Pancreas (tissue), 10 donors: ENCODE measurements around the gene HINFP. TPM values are rescaled to one million over a fixed set of nuclear protein-coding genes. Genes with fewer than 3 reads are reported as not detected.
"Not testable (repeated sequence)": the region's sequence is repeated elsewhere in the genome, so short reads cannot be mapped to it uniquely, and the experiment has no call there.

ENCODE experiments used
- ATAC-seq, 4 donors: fragments of 200-7000 bp; cut with Tn5 transposase; one replicate each; pipeline versions ENCODE4 v1.8.0 to v1.9.1; 2020; ENCODE audit warnings: mild to moderate bottlenecking in 4 of 4, moderate library complexity in 4 of 4
- DNase-seq, 6 donors: peaks; one replicate each; pipeline ENCODE4 v3.0.0-alpha.2; 2020
- FAIRE-seq: peaks from 2 replicates; lab custom pipeline; 2012; peaks lifted over from hg19 to GRCh38; lab: Jason Lieb, UNC
- H3K27ac ChIP-seq, 4 donors: fragments of 200-600 bp; sonication (generic); 1 replicate in 3 of 4; 2 replicates in 1 of 4; pipeline versions ENCODE4 v1.5.0 to v1.8.0; 2020
- H3K27me3 ChIP-seq, 4 donors: fragments of 200-600 bp; one replicate each; pipeline ENCODE4 v1.8.0; 2021
- H3K36me3 ChIP-seq, 3 donors: fragments of 200-600 bp; sonication (generic) in 1 of 3; one replicate each; pipeline versions ENCODE4 v1.5.0 to v1.8.0; 2020 to 2021
- H3K4me1 ChIP-seq, 3 donors: fragments of 200-600 bp; one replicate each; pipeline ENCODE4 v1.8.0; 2021
- H3K4me3 ChIP-seq, 4 donors: fragments of 200-600 bp; sonication (generic) in 2 of 4; one replicate each; pipeline versions ENCODE4 v1.5.0 to v1.8.0; 2020 to 2021
- H3K9me3 ChIP-seq, 4 donors: fragments of 200-600 bp; one replicate each; pipeline ENCODE4 v1.8.0; 2021
- WGBS, 2 donors: extraction: QIAGEN DNeasy Blood & Tissue Kit; methylation state at CpG; one replicate each; pipeline ENCODE4 v1.1.7; 2013; 5-methylcytosine and 5-hydroxymethylcytosine counted together
- intact Hi-C, 3 donors: fragments of 100-400 bp; cut with DNase I; formaldehyde crosslinking; loops; one replicate each; pipeline versions ENCODE4 v1.11.1 to v1.14.2; 2022
- polyA plus RNA-seq, 2 donors: library from polyadenylated mRNA; stranded (reverse); fragments of 200-250 nt; gene quantifications; one replicate each; pipeline ENCODE4 v1.2.3, GENCODE V29; 2013
- total RNA-seq, 6 donors: library from RNA; stranded (reverse); fragmentation: NEBNext Ultra II Directional in 4 of 6; extraction: Animal tissue kit (Norgen Biotek cat#: 25700) in 4 of 6; gene quantifications; one replicate each; pipeline versions ENCODE4 v1.2.1 to v1.2.4, GENCODE V29; 2021 to 2023
- TF ChIP-seq, protein P1 (sequence below), 4 donors: fragments of 200-600 bp; sonication (generic) in 3 of 4; IDR thresholded peaks; one replicate each; pipeline versions ENCODE4 v1.5.0 to v1.8.0; 2021; ENCODE audit warnings: antibody characterized with exemption in 4 of 4
- donor health status: healthy with polysubstance abuse.
- donor health status: DM: no; HTN: no; CAD: no; lungs with moderate emphysema.
- donor health status: DM: no; HTN: no; CAD: no.
- donor health status: control.
- donor health status: control.
- donor health status: Bipolar disorder and iron deficiency.
- donor health status: DM: yes; HTN: yes; CAD: no.
- donor health status: DM: no; HTN: no; CAD: no.
- donor health status: DM: no; HTN: no; CAD: no.
- donor health status: DM: yes; HTN: yes; CAD: no.

HINFP gene
- total and polyA plus RNA-seq, 8 donors: 8.6 to 21.3 (median 13.3) TPM

GRCh38 chr11:119161871-119162270, 40.5 kb downstream of the HINFP start:
- no peak for ATAC-seq
- intact Hi-C loops: no loop called here

DNA sequence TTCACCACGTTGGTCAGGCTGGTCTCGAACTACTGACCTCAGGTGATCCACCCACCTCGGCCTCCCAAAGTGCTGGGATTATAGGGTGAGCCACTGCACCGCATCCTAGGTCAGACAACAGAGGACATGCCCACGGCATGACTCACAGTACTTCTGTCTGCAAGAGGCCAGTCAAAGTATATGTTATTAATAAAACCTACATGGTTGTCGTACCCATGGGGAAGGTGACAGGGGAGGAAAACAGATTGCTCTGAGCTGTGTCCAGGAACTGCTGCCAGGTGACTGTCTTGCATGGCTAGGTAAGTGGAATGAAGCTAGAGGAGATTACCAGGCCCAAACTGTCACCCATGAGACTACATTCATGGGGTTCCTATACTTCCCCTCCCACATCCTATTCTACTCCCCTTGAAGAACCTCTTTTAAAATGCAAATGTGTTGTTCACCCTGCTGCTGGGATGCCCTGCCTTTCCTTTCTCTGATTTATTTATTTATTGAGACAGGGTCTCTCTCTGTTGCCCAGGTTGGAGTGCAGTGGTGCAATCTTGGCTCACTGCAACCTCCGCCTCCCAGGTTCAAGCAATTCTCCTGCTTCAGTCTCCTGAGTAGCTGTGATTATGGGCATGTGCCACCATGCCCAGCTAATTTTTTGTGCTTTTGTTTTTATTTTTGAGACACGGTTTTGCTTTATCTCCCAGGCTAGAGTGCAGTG, 45.1 kb downstream of the HINFP start:
- DNase-seq (peak in 1 of 6 donors; percentile 6), FAIRE-seq (no peak), ATAC-seq (peak in 1 of 4 donors; percentile 1)
- intact Hi-C loops: no loop called here
- H3K4me3 ChIP-seq: no peak overlapping the region
- no peaks in the 10 kb centered on the region for H3K27me3 ChIP-seq
- no peaks in the 10 kb centered on the region for H3K9me3 ChIP-seq
- H3K4me1 ChIP-seq: peaks cover 0 to 5% (median 0%) of the 10 kb centered on the region in 3 donors
- no peak overlapping the region for H3K27ac ChIP-seq
- TF ChIP-seq, protein P1, sequence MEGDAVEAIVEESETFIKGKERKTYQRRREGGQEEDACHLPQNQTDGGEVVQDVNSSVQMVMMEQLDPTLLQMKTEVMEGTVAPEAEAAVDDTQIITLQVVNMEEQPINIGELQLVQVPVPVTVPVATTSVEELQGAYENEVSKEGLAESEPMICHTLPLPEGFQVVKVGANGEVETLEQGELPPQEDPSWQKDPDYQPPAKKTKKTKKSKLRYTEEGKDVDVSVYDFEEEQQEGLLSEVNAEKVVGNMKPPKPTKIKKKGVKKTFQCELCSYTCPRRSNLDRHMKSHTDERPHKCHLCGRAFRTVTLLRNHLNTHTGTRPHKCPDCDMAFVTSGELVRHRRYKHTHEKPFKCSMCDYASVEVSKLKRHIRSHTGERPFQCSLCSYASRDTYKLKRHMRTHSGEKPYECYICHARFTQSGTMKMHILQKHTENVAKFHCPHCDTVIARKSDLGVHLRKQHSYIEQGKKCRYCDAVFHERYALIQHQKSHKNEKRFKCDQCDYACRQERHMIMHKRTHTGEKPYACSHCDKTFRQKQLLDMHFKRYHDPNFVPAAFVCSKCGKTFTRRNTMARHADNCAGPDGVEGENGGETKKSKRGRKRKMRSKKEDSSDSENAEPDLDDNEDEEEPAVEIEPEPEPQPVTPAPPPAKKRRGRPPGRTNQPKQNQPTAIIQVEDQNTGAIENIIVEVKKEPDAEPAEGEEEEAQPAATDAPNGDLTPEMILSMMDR (IDR thresholded peaks at IDR 0.05): no peak
- no peaks in the 10 kb centered on the region for H3K36me3 ChIP-seq
- 46 to 64% methylated on average over 8 of the region's 8 CpGs for WGBS, 2 donors

More at GRCh38 chr11:119161871-119162270, 40.5 kb downstream of the HINFP start:
- DNase-seq (peak in 1 of 6 donors; percentile 13), FAIRE-seq (no peak)
- Histone ChIP-seq H3K27ac (no peak overlapping the region), H3K9me3 (no peaks in the 10 kb centered on the region), H3K36me3 (no peaks in the 10 kb centered on the region), H3K4me1 (no peaks in the 10 kb centered on the region), H3K27me3 (no peaks in the 10 kb centered on the region), H3K4me3 (no peak overlapping the region)
- TF ChIP-seq, protein P1 (IDR thresholded peaks at IDR 0.05): no peak
- WGBS, 2 donors: 67 to 79% methylated on average over 8 of the region's 8 CpGs

DNA sequence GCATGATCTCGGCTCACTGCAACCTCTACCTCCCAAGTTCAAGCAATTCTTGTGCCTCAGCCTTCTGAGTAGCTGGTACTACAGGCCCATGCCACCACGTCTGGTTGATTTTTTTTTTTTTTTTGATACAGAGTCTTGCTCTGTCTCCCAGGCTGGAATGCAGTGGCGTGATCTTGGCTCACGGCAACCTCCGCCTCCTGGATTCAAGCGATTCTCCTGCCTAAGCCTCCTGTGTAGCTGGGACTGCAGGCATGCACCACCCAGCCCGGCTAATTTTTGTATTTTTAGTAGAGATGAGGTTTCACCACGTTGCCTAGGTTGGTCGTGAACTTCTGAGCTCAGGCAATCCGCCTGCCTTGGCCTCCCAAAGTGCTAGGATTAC, 45.7 kb downstream of the HINFP start:
- H3K27ac ChIP-seq, FAIRE-seq, H3K4me1 ChIP-seq, H3K9me3 ChIP-seq, DNase-seq, H3K36me3 ChIP-seq, H3K4me3 ChIP-seq, ATAC-seq, H3K27me3 ChIP-seq, intact Hi-C loops: not testable (repeated sequence)
- 71 to 79% methylated on average over 10 of the region's 10 CpGs for WGBS, 2 donors

GRCh38 chr11:119167933-119168332, 46.6 kb downstream of the HINFP start:
- H3K4me1 ChIP-seq: peaks cover 0 to 5% (median 0%) of the 10 kb centered on the region in 3 donors
- H3K4me3 ChIP-seq: no peak overlapping the region
- H3K36me3 ChIP-seq: no peaks in the 10 kb centered on the region
- no peaks in the 10 kb centered on the region for H3K27me3 ChIP-seq
- TF ChIP-seq, protein P1 (IDR thresholded peaks at IDR 0.05): no peak
- no peak overlapping the region for H3K27ac ChIP-seq
- no peak for DNase-seq
- WGBS, 2 donors: 62 to 67% methylated on average over 6 of the region's 6 CpGs
- no peak for ATAC-seq
- no peaks in the 10 kb centered on the region for H3K9me3 ChIP-seq
- intact Hi-C loops: no loop called here
- no peak for FAIRE-seq

DNA sequence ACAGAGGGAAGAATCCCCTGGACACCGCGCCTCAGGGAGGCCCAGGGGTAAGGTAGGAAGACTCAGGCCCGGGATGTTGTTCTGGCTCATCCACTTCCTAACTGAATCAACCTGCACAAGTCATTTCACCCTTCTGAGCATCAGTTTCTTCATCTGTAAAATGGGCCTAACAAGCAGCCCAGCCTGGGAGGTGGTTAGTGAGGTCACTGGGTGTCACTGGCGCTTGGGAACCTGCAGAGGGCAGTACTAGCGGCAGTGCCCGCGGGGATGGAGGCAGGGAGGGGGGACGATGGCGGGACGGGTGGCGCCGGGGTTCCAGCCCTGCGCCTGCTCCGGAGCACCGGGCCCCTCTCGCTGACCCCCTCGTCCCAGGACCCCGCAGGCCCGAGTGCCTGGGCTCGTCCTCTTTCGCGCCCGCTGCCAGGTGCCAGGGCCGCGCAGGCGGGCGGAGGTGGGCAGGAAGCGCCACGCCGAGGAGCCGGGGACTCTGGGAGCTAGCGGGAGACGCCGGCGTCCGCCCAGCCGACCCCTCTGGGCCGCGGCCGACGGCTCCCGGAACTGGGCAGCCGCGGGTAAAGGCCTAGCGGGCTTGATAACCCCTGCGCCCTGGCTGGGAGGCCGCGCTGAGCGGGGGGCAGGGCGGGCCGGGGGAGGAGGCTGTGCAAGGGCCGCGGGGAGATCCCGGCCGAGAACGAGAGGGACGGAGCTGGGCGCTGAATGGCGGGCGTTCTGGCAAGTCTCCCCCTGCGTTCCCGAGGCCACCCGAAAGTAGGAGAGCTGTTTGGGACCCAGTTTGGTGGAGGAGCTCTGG, 47.3 kb downstream of the HINFP start, which contains the start of gene NLRX1:
TSS of gene NLRX1 (plus strand) at position 255 of the 811 bp plus-strand sequence. CDS start 2,679 bp downstream, outside the sequence.
- no peaks in the 10 kb centered on the region for H3K36me3 ChIP-seq
- TF ChIP-seq, protein P1 (IDR thresholded peaks at IDR 0.05): peak; percentile 80 to 87 (median 85)
- peak within 1 kb of the TSS; percentile 75 to 90 (median 89) for H3K4me3 ChIP-seq
- 4 to 5% methylated on average over 49 to 63 of the region's 63 CpGs for WGBS, 2 donors
- FAIRE-seq: no peak
- H3K27ac ChIP-seq: peak within 1 kb of the TSS; percentile 93 to 97 (median 94)
- peak; percentile 94 to 98 (median 96) for ATAC-seq
- peak; percentile 81 to 94 (median 88) for DNase-seq
- no peaks in the 10 kb centered on the region for H3K27me3 ChIP-seq
- H3K4me1 ChIP-seq: peaks cover 0 to 5% (median 0%) of the 10 kb centered on the region in 3 donors
- intact Hi-C loops: no loop called here
- H3K9me3 ChIP-seq: no peaks in the 10 kb centered on the region
